Stimulated activated CD4-positive, alpha-beta T cell treated with anti-CD3 and anti-CD28 coated beads, Interleukin-4, amount 100 ng/mL, for 48 hours (primary cell): Measurements from ENCODE around the gene ACOT7.
"Not testable (repeated sequence)": the region's sequence is repeated elsewhere in the genome, so short reads cannot be mapped to it uniquely, and the experiment has no call there.

ENCODE experiments used
- DNase-seq, 2 donors: peaks; one replicate each; pipeline ENCODE4 v3.0.0-alpha.2; 2020; ENCODE audit warnings: low read depth in 2 of 2

Gene ACOT7

DNA sequence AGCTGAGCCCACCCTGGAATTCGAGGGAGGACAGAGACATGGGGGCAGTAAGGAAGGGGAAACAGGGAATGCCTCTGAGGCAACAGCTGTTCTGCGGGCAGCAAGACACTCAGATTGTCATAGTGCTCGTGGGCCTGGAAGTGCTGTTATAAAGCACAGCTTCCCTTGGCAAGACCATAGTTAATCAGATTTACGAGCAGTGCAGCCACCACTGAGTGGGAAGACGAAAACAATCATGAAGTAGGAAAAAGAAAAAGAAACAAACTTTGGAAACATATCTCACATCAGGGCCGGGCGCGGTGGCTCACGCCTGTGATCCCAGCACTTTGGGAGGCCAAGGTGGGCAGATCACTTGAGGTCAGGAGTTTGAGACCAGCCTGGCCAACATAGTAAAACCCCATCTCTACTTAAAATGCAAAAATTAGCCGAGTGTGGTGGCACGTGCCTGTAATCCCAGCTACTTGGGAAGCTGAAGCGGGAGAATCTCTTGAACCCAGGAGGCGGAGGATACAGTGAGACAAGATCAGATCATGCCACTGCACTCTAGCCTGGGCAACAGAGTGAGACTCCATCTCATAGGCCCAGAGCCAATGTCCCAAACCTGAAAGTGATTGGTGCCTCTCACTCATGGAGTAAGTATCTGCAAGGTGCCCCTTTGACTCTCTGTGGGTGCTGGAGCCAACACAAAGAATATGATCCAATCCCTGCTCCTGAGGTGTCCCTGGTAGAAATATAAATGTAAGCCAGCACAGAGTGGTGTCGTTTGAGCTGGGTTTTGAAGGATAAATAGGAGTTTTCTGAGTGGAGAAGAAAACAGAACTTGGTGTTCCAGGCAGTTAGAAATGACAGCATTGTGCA lies 77.1 kb downstream of the ACOT7 start:
- no peak for DNase-seq

GRCh38 chr1:6314503-6314902 lies 79.1 kb downstream of the ACOT7 start:
- no peak for DNase-seq

DNA sequence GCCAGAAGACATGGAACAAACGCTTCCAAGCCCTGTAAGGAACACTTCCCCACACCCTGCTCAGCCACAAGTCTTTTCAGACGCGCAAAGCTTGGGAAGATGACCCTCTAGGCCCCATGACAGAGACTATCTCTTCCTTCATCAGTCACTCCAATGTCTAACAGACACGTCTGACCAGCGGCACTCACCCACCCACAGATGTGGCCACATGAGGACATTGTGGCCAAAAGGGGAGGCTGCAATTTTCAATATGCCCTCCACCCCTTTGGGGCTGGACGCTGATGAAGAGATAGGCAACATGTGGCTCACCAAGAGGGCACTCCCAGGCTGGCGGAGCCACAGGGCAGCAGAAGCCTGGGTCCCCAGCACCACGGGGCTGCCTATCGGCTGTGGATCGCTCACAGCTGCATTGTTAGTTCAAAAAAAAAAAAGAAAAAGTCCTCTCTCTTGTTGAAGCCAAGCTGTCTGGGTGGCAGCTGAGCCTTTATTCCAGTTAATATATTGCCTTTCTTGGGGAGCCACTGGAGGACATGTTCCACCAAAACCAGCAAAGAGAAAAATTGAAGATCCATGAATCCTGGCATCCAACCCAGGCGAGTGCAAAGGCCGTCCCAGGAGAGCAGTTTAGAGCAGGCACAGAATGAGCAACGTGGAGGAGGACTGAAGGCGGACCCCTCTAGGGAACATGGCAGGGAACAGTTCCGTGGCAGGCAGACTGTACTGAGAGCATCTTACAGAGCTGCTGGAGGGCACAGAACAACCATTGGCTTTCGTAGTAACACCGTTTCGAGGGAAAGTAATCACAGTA lies 80.0 kb downstream of the ACOT7 start:
- no peak for DNase-seq

GRCh38 chr1:6310116-6310848 lies 83.3 kb downstream of the ACOT7 start:
- DNase-seq = no peak

DNA sequence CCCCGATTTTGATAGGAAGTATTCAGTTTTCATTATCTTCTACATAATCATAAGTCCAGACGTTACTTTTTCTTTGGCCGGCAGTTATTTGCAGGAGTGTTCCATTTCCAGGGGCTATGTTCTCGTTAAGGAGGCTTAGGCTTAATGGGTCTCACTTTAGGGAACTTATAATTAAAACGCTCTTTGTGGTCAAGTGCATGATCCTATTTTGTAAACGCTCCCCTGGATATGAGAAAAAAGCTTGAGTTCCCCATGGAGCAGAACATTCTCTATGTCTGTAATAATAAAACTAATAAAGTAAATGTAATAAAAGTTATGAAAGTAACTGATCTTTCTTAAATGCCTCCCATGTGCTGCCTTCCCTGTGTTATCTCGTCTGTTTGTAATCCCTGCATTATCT lies 84.0 kb downstream of the ACOT7 start:
- no peak for DNase-seq

DNA sequence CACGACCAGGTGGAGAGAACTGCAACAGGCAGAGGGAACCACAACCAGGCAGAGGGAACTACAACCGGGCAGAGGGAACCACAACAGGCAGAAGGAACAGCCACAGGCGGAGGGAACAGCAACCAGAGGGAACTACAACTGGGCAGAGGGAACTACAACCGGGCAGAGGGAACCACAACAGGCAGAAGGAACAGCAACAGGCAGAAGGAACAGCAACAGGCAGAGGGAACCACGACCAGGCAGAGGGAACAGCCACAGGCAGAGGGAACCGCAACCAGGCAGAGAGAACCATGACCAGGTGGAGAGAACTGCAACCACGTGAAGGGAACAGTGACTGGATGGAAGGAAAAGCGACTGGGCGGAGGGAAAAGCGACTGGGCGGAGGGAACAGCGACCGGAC lies 85.1 kb downstream of the ACOT7 start:
- no peak for DNase-seq

DNA sequence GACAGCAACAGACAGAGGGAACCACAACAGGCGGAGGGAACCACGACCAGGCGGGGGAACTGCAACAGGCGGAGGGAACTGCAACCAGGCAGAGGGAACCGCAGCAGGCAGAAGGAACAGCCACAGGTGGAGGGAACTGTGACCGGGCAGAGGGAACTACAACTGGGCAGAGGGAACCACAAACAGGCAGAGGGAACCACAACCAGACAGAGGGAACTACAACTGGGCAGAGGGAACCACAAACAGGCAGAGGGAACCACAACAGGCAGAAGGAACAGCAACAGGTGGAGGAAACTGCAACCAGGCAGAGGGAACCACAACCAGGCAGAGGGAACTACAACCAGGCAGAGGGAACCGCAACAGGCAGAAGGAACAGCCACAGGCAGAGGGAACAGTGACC lies 85.9 kb downstream of the ACOT7 start:
- not testable (repeated sequence) for DNase-seq

DNA sequence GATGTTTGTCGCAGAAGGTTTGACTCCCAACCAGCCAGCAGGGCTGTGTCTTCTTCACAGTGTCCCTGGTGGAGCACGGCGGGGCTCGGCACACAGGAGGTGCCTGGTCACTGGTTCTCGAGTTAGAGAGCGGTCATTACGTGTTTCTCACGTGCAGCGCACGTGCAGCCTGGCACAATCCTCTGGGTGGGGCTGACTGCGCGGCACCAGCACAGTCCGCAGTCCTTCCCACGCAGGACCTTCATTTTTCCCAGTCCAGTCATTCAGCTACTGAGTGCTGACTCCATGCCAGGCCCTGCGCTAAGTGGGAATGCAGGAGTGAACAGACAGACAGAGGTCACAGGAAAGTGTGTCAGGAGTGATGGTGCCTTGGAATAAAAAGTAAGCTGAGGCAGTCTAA lies 86.5 kb downstream of the ACOT7 start:
- DNase-seq = no peak

GRCh38 chr1:6303397-6304012 lies 90.1 kb downstream of the ACOT7 start:
- DNase-seq = no peak

- no peak for DNase-seq
Observed at GRCh38 chr1:6302568-6302967, 91.0 kb downstream of the ACOT7 start.

DNA sequence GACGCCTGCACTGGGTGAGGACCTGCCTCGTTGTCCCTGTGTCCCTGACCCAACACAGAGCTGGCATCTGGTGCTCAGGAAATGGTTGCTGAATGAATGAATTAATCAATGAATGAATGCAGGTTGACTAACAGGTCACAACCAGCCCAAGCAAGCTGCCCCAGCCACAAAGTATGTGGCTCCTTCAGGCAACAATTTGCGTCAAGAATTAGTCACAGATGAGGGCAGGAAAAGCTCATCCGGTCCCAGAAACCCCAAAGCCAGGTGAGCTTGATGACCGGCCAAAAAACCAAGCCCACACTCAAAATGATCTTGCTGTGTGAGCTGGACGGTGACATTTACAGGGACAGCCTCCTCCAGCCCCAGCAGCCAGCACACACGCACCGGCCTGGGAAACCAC lies 92.0 kb downstream of the ACOT7 start:
- no peak for DNase-seq

DNA sequence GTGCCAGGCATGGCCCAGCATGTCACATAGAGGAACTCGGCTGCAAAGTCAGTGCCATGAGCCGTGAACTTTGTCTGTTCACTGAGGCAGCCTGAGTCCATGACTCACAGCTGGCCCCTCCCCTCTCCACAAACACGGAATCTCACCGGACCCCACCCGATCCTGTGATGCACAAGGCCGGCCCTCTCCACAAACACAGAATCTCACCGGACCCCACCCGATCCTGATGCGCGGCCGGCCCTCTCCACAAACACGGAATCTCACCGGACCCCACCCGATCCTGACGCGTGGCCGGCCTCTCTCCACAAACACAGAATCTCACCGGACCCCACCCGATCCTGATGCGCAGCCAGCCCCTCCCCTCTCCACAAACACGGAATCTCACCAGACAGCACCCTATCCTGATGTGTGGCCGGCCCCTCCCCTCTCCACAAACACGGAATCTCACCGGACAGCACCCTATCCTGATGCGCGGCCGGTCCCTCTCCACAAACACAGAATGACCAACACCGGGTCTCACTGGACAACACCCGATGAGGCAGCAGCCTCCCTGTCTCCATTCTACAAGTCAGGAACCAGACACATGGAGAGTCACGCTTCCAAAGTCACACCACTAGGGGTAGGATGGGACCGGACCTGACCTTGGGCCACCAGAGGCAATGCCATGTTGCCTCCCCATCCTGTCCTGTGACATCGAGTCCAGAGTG lies 93.1 kb downstream of the ACOT7 start:
- DNase-seq = no peak

DNA sequence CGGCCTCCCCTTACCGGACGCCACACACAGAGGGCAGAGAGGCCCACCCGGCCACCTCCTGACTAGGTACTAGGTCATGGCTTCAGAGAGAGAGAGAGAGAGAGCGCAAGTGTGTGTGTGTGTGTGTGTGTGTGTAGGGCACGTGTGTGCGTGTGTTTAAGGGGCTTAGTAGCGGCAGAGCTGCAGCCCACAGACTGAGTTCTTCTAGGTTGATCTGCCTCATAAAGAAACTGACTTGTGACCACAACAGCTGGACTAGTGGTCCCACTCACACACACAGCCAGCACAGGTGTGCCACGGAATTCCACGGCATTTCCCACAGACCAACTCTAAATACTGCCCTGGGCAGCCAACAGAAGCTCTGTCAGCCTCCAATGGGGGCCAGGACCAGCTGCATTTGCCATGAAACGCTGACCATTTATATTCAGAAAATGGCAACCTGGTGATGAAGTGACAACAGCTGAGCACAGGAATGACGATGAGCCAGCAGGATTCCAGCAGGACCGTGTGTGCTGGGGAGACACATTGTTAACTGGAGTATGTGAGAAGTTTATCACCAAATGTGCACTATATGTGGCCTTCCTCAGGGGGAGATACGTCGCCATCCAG lies 93.9 kb downstream of the ACOT7 start:
- no peak for DNase-seq

GRCh38 chr1:6298940-6299465 lies 94.6 kb downstream of the ACOT7 start:
- no peak for DNase-seq

DNA sequence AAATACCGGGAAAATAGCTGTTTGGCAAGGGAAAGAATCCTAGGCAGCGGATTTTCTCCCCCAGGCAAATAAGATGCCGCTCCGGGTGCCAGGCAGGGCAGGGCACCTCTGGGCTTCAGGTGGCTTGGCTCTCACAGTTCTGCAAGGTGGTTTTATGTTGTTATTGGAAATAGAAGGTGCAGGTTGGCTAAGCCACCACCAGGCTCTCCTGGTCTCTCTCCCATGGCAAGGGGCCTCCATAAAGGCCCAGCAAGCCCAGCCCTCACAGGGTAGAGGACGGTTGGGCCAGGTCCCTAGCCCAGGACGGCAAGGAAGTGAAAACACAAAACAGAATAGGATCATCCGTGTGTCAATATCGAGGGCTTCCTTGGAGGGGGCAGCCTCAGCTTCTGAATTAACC lies 95.0 kb downstream of the ACOT7 start:
- DNase-seq = no peak

DNA sequence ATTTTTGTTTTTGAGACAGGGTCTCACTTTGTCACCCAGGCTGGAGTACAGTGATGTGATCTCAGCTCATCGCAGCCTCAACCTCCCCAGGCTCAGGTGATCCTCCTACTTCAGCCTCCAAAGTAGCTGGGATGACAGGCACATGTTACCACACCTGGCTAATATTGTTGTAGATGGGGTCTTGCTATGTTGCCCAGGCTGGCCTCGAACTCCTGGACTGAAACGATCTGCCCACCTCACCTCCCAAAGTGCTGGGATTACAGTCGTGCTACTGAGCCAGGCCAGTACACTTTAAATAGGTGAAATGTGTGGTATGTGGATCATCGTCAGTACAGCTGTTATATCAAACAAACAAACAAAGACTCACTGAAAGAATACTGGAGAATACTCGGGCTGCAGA lies 97.7 kb downstream of the ACOT7 start:
- no peak for DNase-seq

DNA sequence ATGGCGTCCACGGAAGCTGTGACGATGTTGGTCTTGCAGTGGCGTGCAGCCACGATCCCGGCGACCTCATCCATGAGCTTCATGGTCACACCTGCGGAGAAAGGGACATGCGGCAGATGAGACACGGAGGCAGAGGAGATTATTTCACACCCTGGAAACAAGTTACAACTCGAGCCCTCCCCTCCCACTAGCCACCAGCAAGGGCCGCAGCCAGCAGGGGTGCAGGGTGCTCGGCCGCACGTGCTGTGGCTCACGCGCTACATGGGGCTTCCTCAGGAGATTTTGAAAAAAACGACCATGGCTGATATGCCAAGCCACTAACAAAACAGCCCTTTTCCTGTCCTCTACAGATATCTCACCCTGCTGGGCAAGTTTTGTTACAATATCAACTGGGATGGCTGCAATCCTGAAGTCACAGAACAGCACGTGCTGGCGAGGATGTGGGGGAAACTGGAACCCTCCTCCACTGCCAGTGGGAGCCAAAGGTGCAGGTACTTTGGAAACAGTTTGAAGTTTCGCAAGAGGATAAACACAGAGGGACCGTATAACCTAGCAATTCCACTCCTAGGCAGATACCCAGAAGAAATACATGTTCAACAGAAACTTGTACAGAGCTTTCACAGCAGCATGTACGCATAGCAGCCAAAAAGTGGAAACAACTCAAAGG lies 98.5 kb downstream of the ACOT7 start:
- no peak for DNase-seq

DNA sequence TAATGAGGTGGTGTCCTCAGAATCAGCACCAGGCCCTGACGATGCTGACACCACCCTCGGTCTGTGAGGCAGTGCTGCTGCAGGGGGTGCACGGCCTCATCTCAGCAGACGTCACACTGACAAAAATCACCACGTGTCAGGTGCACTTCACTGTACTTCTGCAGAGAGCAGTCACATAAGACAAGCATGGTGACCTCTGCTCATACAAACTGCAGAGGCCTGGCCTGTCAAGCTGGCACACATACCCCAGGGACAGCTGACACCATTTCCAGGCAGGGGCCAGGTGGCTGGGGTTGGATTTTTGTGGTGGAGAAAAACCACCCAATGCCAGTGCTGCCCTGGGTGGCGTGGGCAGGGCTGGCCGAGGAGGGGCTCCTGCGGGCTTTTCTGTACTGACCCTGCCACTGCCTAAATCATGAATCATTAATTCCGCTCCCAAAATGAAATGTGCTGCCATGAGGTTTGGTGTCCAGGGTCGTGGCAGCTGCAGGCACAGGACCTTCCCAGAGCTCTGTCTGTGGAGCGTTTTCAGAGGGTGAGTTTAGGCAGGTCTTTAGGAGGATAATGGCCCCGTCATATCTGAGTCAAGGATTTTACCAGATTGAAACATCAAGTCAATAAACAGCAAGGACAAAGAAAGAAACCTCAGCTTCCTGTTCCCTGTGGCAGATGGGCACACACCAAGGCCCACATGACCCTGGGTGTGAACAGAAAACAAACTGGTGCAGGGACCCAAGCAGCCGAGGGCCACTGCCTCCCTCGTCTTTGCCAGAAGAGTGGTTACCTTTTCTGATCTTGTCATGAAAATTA lies 99.3 kb downstream of the ACOT7 start:
- no peak for DNase-seq

DNA sequence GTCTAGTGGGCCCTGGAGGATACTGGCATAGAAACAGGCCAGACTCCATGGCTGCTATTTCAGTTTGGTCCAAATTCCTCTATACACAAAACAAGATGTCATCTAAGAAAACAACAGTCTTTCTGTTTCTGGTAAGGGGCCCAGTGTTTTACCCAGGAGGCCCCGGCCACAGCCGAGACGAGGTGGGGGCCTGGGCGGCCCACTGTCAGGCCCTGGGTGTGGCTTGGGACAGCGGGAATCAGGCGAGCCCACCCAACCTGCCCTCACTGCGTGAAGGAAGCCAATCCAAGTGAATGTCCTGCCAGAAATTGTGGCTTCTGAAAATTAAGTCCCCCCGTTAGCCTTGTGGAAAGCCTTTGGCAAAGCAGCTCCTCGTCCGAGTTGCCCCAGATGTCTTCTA lies 101.5 kb downstream of the ACOT7 start:
- DNase-seq = no peak
